H1 (cell line): ENCODE results near the gene GAB2. TPM values are rescaled to one million over a fixed set of nuclear protein-coding genes. Genes with fewer than 3 reads are reported as not detected.

Experiments
- CTCF ChIA-PET: fragments of 300-600 bp; sonication (Branson Sonifier 250); formaldehyde crosslinking; loops from one replicate; lab custom pipeline; 2021; ENCODE audit not compliant: partially characterized antibody; lab: Charles Lee
- POLR2A ChIA-PET: fragments of 300-600 bp; sonication (Branson Sonifier 250); formaldehyde crosslinking; loops from one replicate; lab custom pipeline; 2021; ENCODE audit warnings: inconsistent platforms; ENCODE audit not compliant: partially characterized antibody; lab: Charles Lee
- DNase-seq, 2 experiments: peaks; one replicate each; pipeline versions ENCODE4 v3.0.0 to v3.0.0-alpha.2; 2010 to 2022; ENCODE audit warnings: low spot score in 2 of 2, low read depth in 1 of 2, mixed read lengths in 1 of 2
- FAIRE-seq: peaks from 2 replicates; lab custom pipeline; 2011; peaks lifted over from hg19 to GRCh38; lab: Jason Lieb, UNC
- H2AFZ ChIP-seq: 2 replicates; pipeline ENCODE4 v1.8.1; 2012; ENCODE audit warnings: low read length, inconsistent platforms
- H2AK5ac ChIP-seq: 2 replicates; pipeline ENCODE4 v1.6.1; 2013; ENCODE audit warnings: low read depth, low read length
- H2BK120ac ChIP-seq: replicated peaks from 2 replicates; pipeline ENCODE3; 2013; ENCODE audit warnings: low read depth, low read length, inconsistent platforms
- H2BK12ac ChIP-seq: 2 replicates; pipeline ENCODE4 v1.6.1; 2013; ENCODE audit warnings: low read depth, low read length
- H2BK15ac ChIP-seq: 2 replicates; pipeline ENCODE4 v1.6.1; 2013; ENCODE audit warnings: low read length
- H2BK20ac ChIP-seq: 2 replicates; pipeline ENCODE4 v1.6.1; 2013; ENCODE audit warnings: low read length
- H2BK5ac ChIP-seq: 2 replicates; pipeline ENCODE4 v1.6.1; 2013; ENCODE audit warnings: low read depth, low read length
- H3K14ac ChIP-seq: 2 replicates; pipeline ENCODE4 v1.6.1; 2013; ENCODE audit warnings: inconsistent platforms; ENCODE audit not compliant: insufficient read length
- H3K18ac ChIP-seq: 2 replicates; pipeline ENCODE4 v1.6.1; 2013; ENCODE audit warnings: low read length; ENCODE audit errors: extremely low read depth
- H3K23ac ChIP-seq: 2 replicates; pipeline ENCODE4 v1.6.1; 2013; ENCODE audit warnings: inconsistent platforms; ENCODE audit not compliant: insufficient read length
- H3K23me2 ChIP-seq: 2 replicates; pipeline ENCODE4 v1.6.1; 2013; ENCODE audit warnings: low read depth, low read length
- H3K27ac ChIP-seq: 2 replicates; pipeline ENCODE4 v1.6.1; 2011; ENCODE audit warnings: low read depth, low read length, inconsistent platforms
- H3K27me3 ChIP-seq, 4 experiments: replicated peaks in 1 of 4; 1 replicate in 1 of 4; 2 replicates in 3 of 4; pipeline versions ENCODE4 v1.6.1 to v1.8.1; 2011 to 2013; ENCODE audit warnings: low read length in 3 of 4, mild to moderate bottlenecking in 3 of 4, inconsistent platforms in 2 of 4, mixed read lengths in 2 of 4, moderate library complexity in 1 of 4; ENCODE audit not compliant: control insufficient read depth in 3 of 4, insufficient read depth in 3 of 4; ENCODE audit errors: extremely low read depth in 1 of 4
- H3K36me3 ChIP-seq, 4 experiments: 2 replicates each; pipeline versions ENCODE4 v1.6.1 to v1.8.1; 2011 to 2013; ENCODE audit warnings: mild to moderate bottlenecking in 4 of 4, low read length in 3 of 4, moderate library complexity in 2 of 4, control low read depth in 1 of 4, inconsistent platforms in 1 of 4; ENCODE audit not compliant: insufficient read depth in 4 of 4, control insufficient read depth in 2 of 4
- H3K4ac ChIP-seq: replicated peaks from 2 replicates; pipeline ENCODE3; 2013; ENCODE audit warnings: low read length, low read depth, mixed read lengths, inconsistent platforms; ENCODE audit not compliant: insufficient read length
- H3K4me1 ChIP-seq, 4 experiments: replicated peaks in 1 of 4; 1 replicate in 1 of 4; 2 replicates in 3 of 4; pipeline versions ENCODE4 v1.6.1 to v1.8.1; 2011 to 2013; ENCODE audit warnings: low read length in 3 of 4, inconsistent platforms in 2 of 4, mixed read lengths in 1 of 4; ENCODE audit not compliant: insufficient read depth in 4 of 4, control insufficient read depth in 3 of 4
- H3K4me2 ChIP-seq, 2 experiments: 2 replicates each; pipeline versions ENCODE4 v1.6.1 to v1.8.1; 2011 to 2013; ENCODE audit warnings: low read depth in 2 of 2, low read length in 2 of 2, control low read depth in 1 of 2, inconsistent platforms in 1 of 2, mild to moderate bottlenecking in 1 of 2; ENCODE audit not compliant: insufficient read depth in 1 of 2
- H3K4me3 ChIP-seq, 4 experiments: fragments of 200-600, 300-600 bp in 1 of 4; sonication (generic), shearing (Covaris generic), sonication (Bioruptor Twin) in 1 of 4; 2 replicates each; pipeline versions ENCODE4 v1.5.1 to v1.8.1; 2011 to 2016; ENCODE audit warnings: low read length in 4 of 4, low read depth in 3 of 4, control low read depth in 2 of 4, inconsistent platforms in 2 of 4, mild to moderate bottlenecking in 2 of 4, mixed read lengths in 1 of 4, moderate library complexity in 1 of 4; ENCODE audit not compliant: insufficient read depth in 2 of 4; ENCODE audit errors: extremely low read depth in 1 of 4
- H3K56ac ChIP-seq: replicated peaks from 2 replicates; pipeline ENCODE3; 2013; ENCODE audit warnings: low read depth, mild to moderate bottlenecking, mixed read lengths, low read length, inconsistent platforms; ENCODE audit not compliant: insufficient read length
- H3K79me1 ChIP-seq: 2 replicates; pipeline ENCODE4 v1.6.1; 2013; ENCODE audit warnings: low read depth, low read length, control low read depth
- H3K79me2 ChIP-seq, 2 experiments: 2 replicates each; pipeline versions ENCODE4 v1.6.1 to v1.8.1; 2012 to 2013; ENCODE audit warnings: low read length in 2 of 2, mild to moderate bottlenecking in 2 of 2, inconsistent platforms in 1 of 2; ENCODE audit not compliant: insufficient read depth in 2 of 2, control insufficient read depth in 1 of 2
- H3K9ac ChIP-seq, 4 experiments: replicated peaks in 1 of 4; 1 replicate in 1 of 4; 2 replicates in 3 of 4; pipeline versions ENCODE4 v1.6.1 to v1.8.1; 2011 to 2013; ENCODE audit warnings: low read depth in 3 of 4, low read length in 3 of 4, control low read depth in 2 of 4, mild to moderate bottlenecking in 2 of 4, moderate library complexity in 2 of 4, inconsistent platforms in 1 of 4; ENCODE audit errors: extremely low read depth in 1 of 4
- H3K9me3 ChIP-seq, 2 experiments: 2 replicates each; pipeline versions ENCODE4 v1.6.1 to v1.8.1; 2012 to 2013; ENCODE audit warnings: mild to moderate bottlenecking in 2 of 2, moderate library complexity in 2 of 2, control low read depth in 1 of 2, inconsistent platforms in 1 of 2, low read depth in 1 of 2, low read length in 1 of 2, mixed read lengths in 1 of 2; ENCODE audit not compliant: insufficient read depth in 2 of 2
- H4K20me1 ChIP-seq, 2 experiments: replicated peaks in 1 of 2; 2 replicates each; pipeline versions ENCODE3 to v1.8.1; 2011 to 2013; ENCODE audit warnings: inconsistent platforms in 2 of 2, low read length in 2 of 2, mild to moderate bottlenecking in 1 of 2; ENCODE audit not compliant: insufficient read depth in 2 of 2, control insufficient read depth in 1 of 2
- H4K5ac ChIP-seq: 2 replicates; pipeline ENCODE4 v1.6.1; 2013; ENCODE audit warnings: low read length, low read depth, mixed read lengths, inconsistent platforms; ENCODE audit not compliant: insufficient read length
- H4K8ac ChIP-seq: 2 replicates; pipeline ENCODE4 v1.8.0; 2013; ENCODE audit warnings: mild to moderate bottlenecking, moderate library complexity, low read length, inconsistent platforms; ENCODE audit not compliant: insufficient read depth; ENCODE audit errors: extremely low read depth
- H4K91ac ChIP-seq: replicated peaks from 2 replicates; pipeline ENCODE3; 2013; ENCODE audit warnings: low read length, mixed read lengths, inconsistent platforms; ENCODE audit not compliant: insufficient read length
- ATF2 ChIP-seq: IDR thresholded peaks from 2 replicates; pipeline ENCODE4 v1.6.1; 2012; ENCODE audit warnings: low read length, inconsistent platforms
- BACH1 ChIP-seq: IDR thresholded peaks from 2 replicates; pipeline ENCODE4 v1.6.1; 2012; ENCODE audit warnings: low read length, improper control_type of control experiment
- CBX5 ChIP-seq: fragments of 300-800, 300-1000 bp; sonication (generic); IDR thresholded peaks from 2 replicates; pipeline ENCODE4 v1.7.1; 2016; ENCODE audit warnings: antibody characterized with exemption, low read length, low read depth
- CREB1 ChIP-seq: IDR thresholded peaks from 2 replicates; pipeline ENCODE4 v1.6.1; 2012; ENCODE audit warnings: inconsistent platforms
- CTCF ChIP-seq, 3 experiments: IDR thresholded peaks; 1 replicate in 2 of 3; 2 replicates in 1 of 3; pipeline versions ENCODE4 v1.5.1 to v1.6.1; 2011; ENCODE audit warnings: low read length in 3 of 3, mild to moderate bottlenecking in 3 of 3, inconsistent platforms in 2 of 3, low read depth in 1 of 3, moderate library complexity in 1 of 3; ENCODE audit not compliant: insufficient read depth in 1 of 3; ENCODE audit errors: control extremely low read depth in 1 of 3
- GABPA ChIP-seq: IDR thresholded peaks from 2 replicates; pipeline ENCODE4 v1.6.1; 2011; ENCODE audit warnings: mild to moderate bottlenecking, low read length, moderate library complexity, borderline replicate concordance; ENCODE audit not compliant: insufficient read depth
- HDAC2 ChIP-seq, 2 experiments: fragments of 300-600 bp in 1 of 2; sonication (generic) in 1 of 2; IDR thresholded peaks; 2 replicates each; pipeline ENCODE4 v1.6.1; 2011 to 2012; ENCODE audit warnings: low read depth in 2 of 2, low read length in 2 of 2, mild to moderate bottlenecking in 2 of 2, moderate library complexity in 2 of 2, borderline replicate concordance in 1 of 2, inconsistent platforms in 1 of 2
- RNF2 ChIP-seq: fragments of 200-900, 300-1000 bp; sonication (generic); IDR thresholded peaks from 2 replicates; pipeline ENCODE4 v1.7.1; 2016; ENCODE audit warnings: borderline replicate concordance, low read depth, mild to moderate bottlenecking, antibody characterized with exemption, low read length; ENCODE audit not compliant: poor library complexity, severe bottlenecking; ENCODE audit errors: missing control alignments
- TAF1 ChIP-seq: IDR thresholded peaks from 2 replicates; pipeline ENCODE4 v1.6.1; 2011; ENCODE audit warnings: mild to moderate bottlenecking, low read depth, low read length
- WGBS, 2 experiments: shearing (Covaris generic) in 1 of 2; methylation state at CpG; one replicate each; pipeline versions ENCODE4 v1.1.6 to v1.1.7; 2013 to 2015; ENCODE audit warnings: low lambda C conversion rate in 2 of 2, mixed read lengths in 2 of 2, inconsistent platforms in 1 of 2, low coverage in 1 of 2, missing lambda C conversion rate in 1 of 2; ENCODE audit not compliant: insufficient replicate concordance in 2 of 2, insufficient coverage in 1 of 2, insufficient read length in 1 of 2; ENCODE audit errors: extremely low coverage in 1 of 2, missing lambda C conversion rate in 1 of 2; 5-methylcytosine and 5-hydroxymethylcytosine counted together
- polyA plus RNA-seq, 7 experiments: library from polyadenylated mRNA; depleted of rRNA in 3 of 7; stranded (reverse) in 5 of 7; unstranded in 2 of 7; fragments of >200 nt in 5 of 7; fragments of 200-250 nt in 2 of 7; gene quantifications; 1 replicate in 5 of 7; 2 replicates in 1 of 7; 4 replicates in 1 of 7; pipeline versions ENCODE4 v1.2.1 to v1.2.3, GENCODE V29; 2011 to 2013; ENCODE audit warnings: missing spikeins in 2 of 7, mixed read lengths in 2 of 7
- total RNA-seq: library from RNA; stranded (reverse); fragmentation: NEBNext Ultra II Directional; extraction: Animal tissue kit (Norgen Biotek cat#: 25700); gene quantifications from 2 replicates; pipeline ENCODE4 v1.2.1, GENCODE V29; 2021

Gene GAB2
- total and polyA plus RNA-seq, 2 of the 8 experiments (the other 6 are each of a cell fraction or from before 2014, with no cell fraction given) = 6.3 to 14.0 TPM

GRCh38 chr11:78402847-78403246, 14.8 kb downstream of the GAB2 start:
- H3K4me1 ChIP-seq = peaks cover 0 to 6% (median 5%) of the 10 kb centered on the region in 4 experiments; a peak in 4 of 7 replicates
- no peak overlapping the region for H3K56ac ChIP-seq
- ChIA-PET POLR2A (interaction anchor here (0.6 to 1.6 kb wide), 2 partner anchors 15 to 40 kb away, joined by 3 read pairs; partner anchors contain the start of gene GAB2), CTCF (interaction anchor here (0.6 to 2.2 kb wide), 3 partner anchors 10 to 49 kb away, joined by 3 to 7 read pairs (median 3); no protein-coding TSS in a partner anchor)
- H3K27me3 ChIP-seq = peaks cover 0 to 6% (median 4%) of the 10 kb centered on the region in 4 experiments; a peak in 2 of 7 replicates
- H2BK15ac ChIP-seq = no peak overlapping the region
- no peak overlapping the region for H2BK5ac ChIP-seq
- H3K9me3 ChIP-seq = no peaks in the 10 kb centered on the region
- DNase-seq (no peak), FAIRE-seq (no peak)
- H2BK20ac ChIP-seq = no peak overlapping the region
- no peak overlapping the region for H4K91ac ChIP-seq
- no peak overlapping the region for H2BK12ac ChIP-seq
- no peak overlapping the region for H2BK120ac ChIP-seq
- no peak overlapping the region for H3K4me2 ChIP-seq
- H2AK5ac ChIP-seq = no peak overlapping the region
- no peak overlapping the region for H3K18ac ChIP-seq
- H4K8ac ChIP-seq = no peak overlapping the region
- no peak overlapping the region for H3K14ac ChIP-seq
- no peak overlapping the region for H3K27ac ChIP-seq
- TF ChIP-seq CREB1 (no peak), CTCF (IDR thresholded peaks at IDR 0.05; ENCODE audit: control extremely low read depth in 1 of 3, insufficient read depth in 1 of 3, low read depth in 1 of 3, low read length in 3 of 3) (no peak), GABPA (no peak), TAF1 (no peak), ATF2 (no peak), RNF2 (no peak), HDAC2 (IDR thresholded peaks at IDR 0.05; ENCODE audit: borderline replicate concordance in 1 of 2, low read depth in 2 of 2, low read length in 2 of 2) (no peak), CBX5 (no peak), BACH1 (no peak)
- peaks cover 2 to 9% of the 10 kb centered on the region in 2 experiments for H4K20me1 ChIP-seq
- H3K4me3 ChIP-seq = no peak overlapping the region
- H3K23ac ChIP-seq = no peak overlapping the region
- H3K23me2 ChIP-seq = no peaks in the 10 kb centered on the region
- 94% methylated on average over 3 of the region's 3 CpGs; no CpG with 5 or more reads in 1 of the 2 experiments for WGBS, 2 experiments
- H4K5ac ChIP-seq = no peak overlapping the region
- H3K36me3 ChIP-seq = no peaks in the 10 kb centered on the region
- no peaks in the 10 kb centered on the region for H3K79me2 ChIP-seq
- no peak overlapping the region for H3K9ac ChIP-seq
- H3K4ac ChIP-seq = no peak overlapping the region
- no peak overlapping the region for H2AFZ ChIP-seq
- no peaks in the 10 kb centered on the region for H3K79me1 ChIP-seq
